ELF-1 (cell line): ENCODE results near the gene EVPL.
A peak's percentile ranks its signal among the peaks of the same experiment; 100 is the strongest.

ENCODE experiments used
- DNase-seq: peaks from one replicate; pipeline ENCODE4 v3.0.0-alpha.2; 2016; ENCODE audit warnings: low read depth, low spot score

Gene EVPL

GRCh38 chr17:76018340-76018680, 8.8 kb downstream of the EVPL start:
- DNase-seq, result no peak

GRCh38 chr17:76017481-76018339, 9.4 kb downstream of the EVPL start:
- no peak for DNase-seq

GRCh38 chr17:76014925-76015261, 12.2 kb downstream of the EVPL start:
- DNase-seq, result peak; percentile 49

GRCh38 chr17:76014100-76014924, 12.8 kb downstream of the EVPL start:
- DNase-seq, result peak; percentile 92

GRCh38 chr17:76013377-76013932, 13.7 kb downstream of the EVPL start:
- no peak for DNase-seq

GRCh38 chr17:76011951-76012350, 15.2 kb downstream of the EVPL start:
- DNase-seq, result no peak

GRCh38 chr17:76009969-76010661, 17.0 kb downstream of the EVPL start:
- no peak for DNase-seq

- DNase-seq, result no peak
Measured at GRCh38 chr17:76009447-76009846, 17.7 kb downstream of the EVPL start.

GRCh38 chr17:76008630-76009425, 18.3 kb downstream of the EVPL start:
- DNase-seq, result no peak

GRCh38 chr17:76008208-76008607, 18.9 kb downstream of the EVPL start:
- DNase-seq, result no peak

GRCh38 chr17:76007850-76008165, 19.3 kb downstream of the EVPL start:
- DNase-seq, result no peak

GRCh38 chr17:76007131-76007849, 19.8 kb downstream of the EVPL start:
- no peak for DNase-seq

- peak; percentile 84 for DNase-seq
Measured at GRCh38 chr17:76005263-76006149, 21.6 kb downstream of the EVPL start.

- DNase-seq, result no peak
Measured at GRCh38 chr17:76004750-76005262, 22.3 kb downstream of the EVPL start.

GRCh38 chr17:76003915-76004314, 23.2 kb downstream of the EVPL start:
- no peak for DNase-seq

- DNase-seq, result no peak
Measured at GRCh38 chr17:76002100-76002499, 25.0 kb downstream of the EVPL start.

GRCh38 chr17:76000755-76001521, 26.2 kb downstream of the EVPL start, which contains the start of gene CDK3:
TSS of gene CDK3 (plus strand) at chr17:76000855. CDS start at chr17:76001426, 571 bp downstream.
- no peak for DNase-seq

- DNase-seq, result peak; percentile 84
Measured at GRCh38 chr17:76000016-76000754, 26.9 kb downstream of the EVPL start.
